HCT116 (cell line): Measurements from ENCODE around the gene C7orf33. TPM values are rescaled to one million over a fixed set of nuclear protein-coding genes. Genes with fewer than 3 reads are reported as not detected.
A peak's percentile ranks its signal among the peaks of the same experiment; 100 is the strongest.

Experiments
- ATAC-seq: fragments of 200-7000 bp; cut with Tn5 transposase; 2 replicates; pipeline ENCODE4 v1.9.1; 2020; ENCODE audit warnings: mild to moderate bottlenecking, moderate library complexity
- BruUV-seq: library from RNA; stranded (reverse); fragments of 400-500 nt; replicated peaks from 2 replicates; lab custom pipeline; 2021; lab: Mats Ljungman, UMichigan
- CTCF ChIA-PET: fragments of 300-600 bp; sonication (Branson Sonifier 250); formaldehyde crosslinking; loops from one replicate; lab custom pipeline; 2021; ENCODE audit warnings: antibody characterized with exemption; lab: Charles Lee
- POLR2A ChIA-PET: fragments of 300-600, 350-600 bp; sonication (Branson Sonifier 250); formaldehyde crosslinking; loops from one replicate; lab custom pipeline; 2021; ENCODE audit warnings: antibody characterized with exemption; lab: Charles Lee
- RAD21 ChIA-PET, 2 experiments: fragments of 300-600 bp; sonication (Branson Sonifier 250); formaldehyde crosslinking; loops; one replicate each; lab custom pipeline; 2023; ENCODE audit warnings: low total read pairs in 2 of 2; ENCODE audit not compliant: uncharacterized antibody in 2 of 2, unreplicated experiment in 2 of 2, low non-redundant PET in 1 of 2; lab: Charles Lee
- DNase-seq: peaks from one replicate; pipeline ENCODE4 v3.0.0-alpha.2; 2010; ENCODE audit warnings: low read depth, low spot score
- H2AFZ ChIP-seq: fragments of 200-600 bp; shearing (Covaris generic), sonication (generic); 2 replicates; pipeline ENCODE4 v1.6.1; 2017; ENCODE audit warnings: low read depth, mixed run types, mixed read lengths, antibody characterized with exemption, low read length; ENCODE audit not compliant: poor library complexity, severe bottlenecking
- H3K27ac ChIP-seq: 2 replicates; pipeline ENCODE4 v1.5.1; 2012; ENCODE audit warnings: low read depth, low read length
- H3K27me3 ChIP-seq: fragments of 200-600 bp; sonication (generic); 2 replicates; pipeline ENCODE4 v1.6.1; 2016; ENCODE audit warnings: mixed run types, low read length, mixed read lengths; ENCODE audit not compliant: insufficient read depth
- H3K36me3 ChIP-seq, 2 experiments: fragments of 200-500 bp in 1 of 2; fragments of 200-600 bp in 1 of 2; sonication (Bioruptor generic) in 1 of 2; sonication (generic) in 1 of 2; 2 replicates each; pipeline versions ENCODE4 v1.5.1 to v1.6.1; 2014 to 2016; ENCODE audit warnings: low read length in 2 of 2, inconsistent platforms in 1 of 2, mixed read lengths in 1 of 2, mixed run types in 1 of 2; ENCODE audit not compliant: insufficient read depth in 2 of 2, control insufficient read depth in 1 of 2
- H3K4me1 ChIP-seq, 2 experiments: fragments of 200-600 bp in 1 of 2; sonication (generic) in 1 of 2; 2 replicates each; pipeline versions ENCODE4 v1.5.1 to v1.6.1; 2012 to 2017; ENCODE audit warnings: low read length in 2 of 2, inconsistent platforms in 1 of 2, mild to moderate bottlenecking in 1 of 2, mixed read lengths in 1 of 2, mixed run types in 1 of 2, moderate library complexity in 1 of 2; ENCODE audit not compliant: insufficient read depth in 2 of 2, control insufficient read depth in 1 of 2
- H3K4me2 ChIP-seq: fragments of 200-600 bp; sonication (generic); 2 replicates; pipeline ENCODE4 v1.6.1; 2017; ENCODE audit warnings: mixed run types, low read length, mixed read lengths
- H3K4me3 ChIP-seq, 2 experiments: fragments of 200-600 bp in 1 of 2; sonication (generic) in 1 of 2; replicated peaks in 1 of 2; 2 replicates each; pipeline ENCODE4 v1.5.1; 2011 to 2016; ENCODE audit warnings: low read length in 2 of 2, control low read depth in 1 of 2, low read depth in 1 of 2, mild to moderate bottlenecking in 1 of 2, mixed read lengths in 1 of 2, mixed run types in 1 of 2
- H3K79me2 ChIP-seq: fragments of 200-600 bp; sonication (generic); 2 replicates; pipeline ENCODE4 v1.6.1; 2017; ENCODE audit warnings: mild to moderate bottlenecking, mixed run types, low read length, moderate library complexity, mixed read lengths; ENCODE audit not compliant: insufficient read depth
- H3K9ac ChIP-seq: fragments of 200-600 bp; sonication (generic); 2 replicates; pipeline ENCODE4 v1.6.1; 2016; ENCODE audit warnings: low read length, mixed read lengths
- H3K9me2 ChIP-seq: fragments of 200-600 bp; sonication (generic), shearing (Covaris generic); 2 replicates; pipeline ENCODE4 v1.6.1; 2017; ENCODE audit warnings: mixed run types, mild to moderate bottlenecking, moderate library complexity; ENCODE audit not compliant: insufficient read depth
- H3K9me3 ChIP-seq, 2 experiments: fragments of 200-500 bp in 1 of 2; fragments of 200-600 bp in 1 of 2; sonication (Bioruptor generic) in 1 of 2; sonication (generic) in 1 of 2; 2 replicates each; pipeline ENCODE4 v1.6.1; 2014 to 2017; ENCODE audit warnings: low read length in 2 of 2, mixed read lengths in 2 of 2, inconsistent platforms in 1 of 2, low read depth in 1 of 2, mild to moderate bottlenecking in 1 of 2, mixed run types in 1 of 2, moderate library complexity in 1 of 2; ENCODE audit not compliant: control insufficient read depth in 1 of 2, insufficient read depth in 1 of 2
- H4K20me1 ChIP-seq: fragments of 200-600 bp; sonication (generic), shearing (Covaris generic); 2 replicates; pipeline ENCODE4 v1.6.1; 2017; ENCODE audit warnings: mixed run types, mild to moderate bottlenecking, moderate library complexity; ENCODE audit not compliant: insufficient read depth
- ELF1 ChIP-seq: IDR thresholded peaks from 2 replicates; pipeline ENCODE4 v1.6.1; 2012; ENCODE audit warnings: low read depth, borderline replicate concordance
- EZH2phosphoT487 ChIP-seq: fragments of 200-600 bp; IDR thresholded peaks from 2 replicates; pipeline ENCODE4 v1.6.1; 2018; ENCODE audit warnings: antibody characterized with exemption, borderline replicate concordance
- RAD21 ChIP-seq: IDR thresholded peaks from 2 replicates; pipeline ENCODE4 v1.6.1; 2012; ENCODE audit warnings: low read depth, mild to moderate bottlenecking
- SIN3A ChIP-seq: IDR thresholded peaks from 2 replicates; pipeline ENCODE4 v1.6.1; 2012; ENCODE audit warnings: low read depth
- ZNF274 ChIP-seq: fragments of 200-500 bp; sonication (Bioruptor generic); IDR thresholded peaks from 2 replicates; pipeline ENCODE4 v1.6.1; 2014; ENCODE audit warnings: mild to moderate bottlenecking, low read depth, low read length, inconsistent platforms
- intact Hi-C: fragments of 100-400 bp; cut with micrococcal nuclease; formaldehyde crosslinking; loops from 2 replicates; pipeline ENCODE4 v1.10.0; 2022
- total RNA-seq: library from RNA; stranded (reverse); gene quantifications from one replicate; pipeline ENCODE4 v1.2.1, GENCODE V29; 2021; ENCODE audit not compliant: unreplicated experiment
- TF ChIP-seq, protein P1 (sequence below), 3 experiments: fragments of 200-600 bp in 1 of 3; sonication (generic) in 1 of 3; IDR thresholded peaks in 2 of 3; conservative IDR thresholded peaks in 1 of 3; 2 replicates each; pipeline ENCODE4 v1.5.1; 2012 to 2017; ENCODE audit warnings: low read depth in 2 of 3, low read length in 2 of 3, antibody characterized with exemption in 1 of 3, borderline replicate concordance in 1 of 3, control low read depth in 1 of 3, mild to moderate bottlenecking in 1 of 3, mixed read lengths in 1 of 3, mixed run types in 1 of 3, moderate library complexity in 1 of 3; ENCODE audit not compliant: insufficient read depth in 1 of 3

The C7orf33 gene
- total RNA-seq, 1 experiment from 2014 or later = not detected

DNA sequence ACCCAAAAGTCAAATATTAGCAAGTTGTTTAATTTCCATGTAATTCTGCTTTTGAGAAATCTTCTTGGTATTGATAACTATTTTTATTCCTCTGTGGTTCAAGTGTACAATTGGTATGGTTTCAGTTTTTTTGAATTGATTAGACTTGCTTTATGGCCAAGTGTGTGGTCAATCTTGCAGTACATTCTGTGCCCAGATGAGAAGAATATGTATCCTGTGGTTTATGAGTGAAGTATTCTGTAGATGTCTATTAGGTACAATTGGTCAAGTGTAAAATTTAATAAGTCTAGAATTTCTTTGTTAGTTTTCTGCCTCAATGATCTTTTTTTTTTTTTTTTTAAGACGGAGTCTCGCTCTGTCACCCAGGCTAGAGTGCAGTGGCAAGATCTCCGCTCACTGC lies 36.6 kb upstream of the C7orf33 start:
- ChIA-PET POLR2A (no interaction called here), CTCF (no interaction called here), RAD21 (no interaction called here)
- Histone ChIP-seq H3K27ac (no peak overlapping the region), H3K9me3 (no peaks in the 10 kb centered on the region), H3K9ac (no peak overlapping the region), H3K9me2 (no peaks in the 10 kb centered on the region), H3K4me3 (no peak overlapping the region), H2AFZ (no peak overlapping the region), H3K36me3 (no peaks in the 10 kb centered on the region), H3K4me2 (no peak overlapping the region), H3K79me2 (no peaks in the 10 kb centered on the region), H3K4me1 (no peaks in the 10 kb centered on the region; a peak in 1 of 4 replicates), H4K20me1 (no peaks in the 10 kb centered on the region), H3K27me3 (no peaks in the 10 kb centered on the region)
- TF ChIP-seq EZH2phosphoT487 = no peak
- no peak for TF ChIP-seq ZNF274
- TF ChIP-seq ELF1 = no peak
- no TSS peak for BruUV-seq
- no peak for ATAC-seq
- no peak for DNase-seq
- intact Hi-C loops = no loop called here

DNA sequence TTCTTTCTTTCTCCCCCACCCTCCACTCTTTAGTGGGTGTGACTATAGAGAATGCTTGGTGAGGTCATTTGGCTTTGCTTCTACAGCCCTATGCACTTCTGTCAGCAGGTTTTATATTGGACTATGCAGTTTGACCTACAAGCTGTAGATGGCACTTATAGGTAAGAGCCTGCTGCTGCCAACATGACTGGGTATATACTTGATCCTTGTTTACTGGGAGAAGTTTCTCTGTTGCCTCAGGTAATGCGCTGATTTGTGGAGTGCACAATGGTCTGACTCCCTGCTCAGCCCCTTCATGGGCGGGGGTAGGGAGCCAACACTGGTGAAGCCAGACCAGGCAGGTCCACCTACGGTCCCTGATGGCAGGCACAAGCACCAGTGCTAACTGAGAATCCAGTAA lies 33.7 kb upstream of the C7orf33 start:
- Histone ChIP-seq H3K36me3 (no peaks in the 10 kb centered on the region), H3K27ac (no peak overlapping the region), H3K9ac (no peak overlapping the region), H3K4me2 (no peak overlapping the region), H2AFZ (no peak overlapping the region), H3K9me2 (no peaks in the 10 kb centered on the region), H3K79me2 (no peaks in the 10 kb centered on the region), H3K4me3 (no peak overlapping the region), H4K20me1 (no peaks in the 10 kb centered on the region), H3K27me3 (no peaks in the 10 kb centered on the region), H3K4me1 (no peaks in the 10 kb centered on the region; a peak in 1 of 4 replicates), H3K9me3 (no peaks in the 10 kb centered on the region)
- ATAC-seq = peak; percentile 81
- DNase-seq = peak; percentile 7
- no TSS peak for BruUV-seq
- TF ChIP-seq RAD21 = 0 out of 2 replicates have a peak, but pooled peaks have one; percentile 32
- TF ChIP-seq SIN3A = no peak
- TF ChIP-seq, protein P1, sequence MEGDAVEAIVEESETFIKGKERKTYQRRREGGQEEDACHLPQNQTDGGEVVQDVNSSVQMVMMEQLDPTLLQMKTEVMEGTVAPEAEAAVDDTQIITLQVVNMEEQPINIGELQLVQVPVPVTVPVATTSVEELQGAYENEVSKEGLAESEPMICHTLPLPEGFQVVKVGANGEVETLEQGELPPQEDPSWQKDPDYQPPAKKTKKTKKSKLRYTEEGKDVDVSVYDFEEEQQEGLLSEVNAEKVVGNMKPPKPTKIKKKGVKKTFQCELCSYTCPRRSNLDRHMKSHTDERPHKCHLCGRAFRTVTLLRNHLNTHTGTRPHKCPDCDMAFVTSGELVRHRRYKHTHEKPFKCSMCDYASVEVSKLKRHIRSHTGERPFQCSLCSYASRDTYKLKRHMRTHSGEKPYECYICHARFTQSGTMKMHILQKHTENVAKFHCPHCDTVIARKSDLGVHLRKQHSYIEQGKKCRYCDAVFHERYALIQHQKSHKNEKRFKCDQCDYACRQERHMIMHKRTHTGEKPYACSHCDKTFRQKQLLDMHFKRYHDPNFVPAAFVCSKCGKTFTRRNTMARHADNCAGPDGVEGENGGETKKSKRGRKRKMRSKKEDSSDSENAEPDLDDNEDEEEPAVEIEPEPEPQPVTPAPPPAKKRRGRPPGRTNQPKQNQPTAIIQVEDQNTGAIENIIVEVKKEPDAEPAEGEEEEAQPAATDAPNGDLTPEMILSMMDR (IDR thresholded peaks at IDR 0.05 in 2 of 3, conservative IDR thresholded peaks at IDR 0.05 in 1 of 3; ENCODE audit: borderline replicate concordance in 1 of 3, insufficient read depth in 1 of 3, low read depth in 2 of 3, low read length in 2 of 3) = peak in 2 of 3 experiments; percentile 9 to 13; a peak in 1 of 6 replicates
- ChIA-PET POLR2A (interaction anchor here (1.9 kb wide), 1 partner anchor 11 kb away, joined by 4 read pairs; no protein-coding TSS in a partner anchor), RAD21 (no interaction called here), CTCF (interaction anchor here (0.8 to 1.2 kb wide), 3 partner anchors 17 to 405 kb away, joined by 3 to 4 read pairs (median 3); no protein-coding TSS in a partner anchor)
- intact Hi-C loops = no loop called here
